Measurements from ENCODE around the gene CAPN10.

The CAPN10 gene

DNA sequence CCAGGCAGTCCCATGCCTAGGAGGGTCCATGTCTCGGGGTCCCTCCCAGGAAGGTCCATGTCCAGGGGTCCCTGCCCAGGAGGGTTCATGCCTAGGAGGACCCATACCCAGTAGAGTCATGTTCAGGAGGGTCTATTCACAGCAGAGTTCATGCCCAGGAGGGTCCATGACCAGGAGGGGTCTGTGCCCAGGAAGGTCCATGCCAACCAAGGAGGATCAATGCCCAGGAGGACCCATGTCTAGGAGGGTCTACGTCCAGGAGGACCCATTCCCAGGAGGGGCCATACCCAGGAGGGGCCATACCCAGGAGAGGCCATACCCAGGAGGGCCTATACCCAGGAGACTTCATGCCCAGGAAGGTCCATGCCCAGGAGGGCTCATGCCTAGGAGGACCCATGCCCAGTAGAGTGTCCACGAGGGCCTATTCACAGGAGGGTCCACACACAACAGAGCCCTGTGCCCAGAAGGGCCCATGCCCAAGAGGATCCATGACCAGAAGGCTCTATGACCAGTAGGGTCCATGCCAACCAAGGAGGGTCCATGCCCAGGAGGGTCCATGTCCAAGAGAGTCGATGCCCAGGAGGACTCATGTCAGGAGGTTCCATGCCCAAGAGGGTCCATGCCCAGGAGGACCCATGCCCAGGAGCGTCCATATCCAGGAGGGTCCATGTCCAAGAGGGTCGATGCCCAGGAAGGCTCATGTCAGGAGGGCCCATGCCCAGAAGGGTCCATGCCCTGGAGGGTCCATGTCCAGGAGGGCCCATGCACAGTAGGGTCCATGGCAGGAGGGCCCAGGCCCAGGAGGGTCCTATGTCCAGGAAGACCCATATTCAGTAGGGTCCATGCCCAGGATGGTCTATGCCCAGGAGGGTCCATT is 48.8 kb downstream of the CAPN10 start:
- no peak for DNase-seq (ENCODE audit: low read depth)
- H3K4me3 ChIP-seq (ENCODE audit: low read depth, low read length) = no peak overlapping the region
- in situ Hi-C loops (cut with HindIII; ENCODE audit: low sequenced_read_pairs) = no loop called here
- TF ChIP-seq CTCF (IDR thresholded peaks at IDR 0.05; ENCODE audit: low read depth, low read length, missing control alignments) = no peak

- in situ Hi-C loops (cut with HindIII; ENCODE audit: low sequenced_read_pairs) = no loop called here
- DNase-seq (ENCODE audit: low read depth) = no peak
- H3K4me3 ChIP-seq (ENCODE audit: low read depth, low read length) = no peak overlapping the region
- TF ChIP-seq CTCF (IDR thresholded peaks at IDR 0.05; ENCODE audit: low read depth, low read length, missing control alignments) = no peak
Observed at GRCh38 chr2:240635998-240636547, 49.5 kb downstream of the CAPN10 start.

DNA sequence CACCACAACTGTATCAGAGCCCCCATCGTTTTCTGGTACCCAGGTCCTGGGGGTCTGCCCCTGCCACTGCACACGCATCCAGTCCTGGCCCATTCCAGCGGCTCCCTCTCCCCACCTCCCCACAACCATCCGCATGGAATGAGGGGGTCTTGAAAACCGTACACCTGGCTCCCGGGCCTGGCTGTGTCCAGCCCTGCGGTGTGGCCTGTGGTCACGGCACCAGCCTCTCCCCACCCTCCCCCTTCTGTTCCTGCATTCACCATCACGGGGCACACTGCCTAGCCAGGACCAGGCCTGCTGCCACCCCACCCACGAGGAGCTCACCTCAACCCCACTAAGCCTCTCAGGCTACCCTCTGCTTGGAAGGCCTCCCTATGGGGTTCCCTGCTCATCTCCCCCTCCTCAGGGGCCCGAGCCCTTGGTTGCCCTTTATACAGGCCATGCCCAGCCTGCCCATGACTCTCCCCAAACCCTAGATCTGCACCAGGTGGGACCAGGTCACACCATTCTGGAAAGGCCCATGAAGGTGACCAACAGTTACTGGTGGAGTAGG is 50.1 kb downstream of the CAPN10 start:
- in situ Hi-C loops (cut with HindIII; ENCODE audit: low sequenced_read_pairs) = no loop called here
- TF ChIP-seq CTCF (IDR thresholded peaks at IDR 0.05; ENCODE audit: low read depth, low read length, missing control alignments) = no peak
- no peak for DNase-seq (ENCODE audit: low read depth)
- no peak overlapping the region for H3K4me3 ChIP-seq (ENCODE audit: low read depth, low read length)

DNA sequence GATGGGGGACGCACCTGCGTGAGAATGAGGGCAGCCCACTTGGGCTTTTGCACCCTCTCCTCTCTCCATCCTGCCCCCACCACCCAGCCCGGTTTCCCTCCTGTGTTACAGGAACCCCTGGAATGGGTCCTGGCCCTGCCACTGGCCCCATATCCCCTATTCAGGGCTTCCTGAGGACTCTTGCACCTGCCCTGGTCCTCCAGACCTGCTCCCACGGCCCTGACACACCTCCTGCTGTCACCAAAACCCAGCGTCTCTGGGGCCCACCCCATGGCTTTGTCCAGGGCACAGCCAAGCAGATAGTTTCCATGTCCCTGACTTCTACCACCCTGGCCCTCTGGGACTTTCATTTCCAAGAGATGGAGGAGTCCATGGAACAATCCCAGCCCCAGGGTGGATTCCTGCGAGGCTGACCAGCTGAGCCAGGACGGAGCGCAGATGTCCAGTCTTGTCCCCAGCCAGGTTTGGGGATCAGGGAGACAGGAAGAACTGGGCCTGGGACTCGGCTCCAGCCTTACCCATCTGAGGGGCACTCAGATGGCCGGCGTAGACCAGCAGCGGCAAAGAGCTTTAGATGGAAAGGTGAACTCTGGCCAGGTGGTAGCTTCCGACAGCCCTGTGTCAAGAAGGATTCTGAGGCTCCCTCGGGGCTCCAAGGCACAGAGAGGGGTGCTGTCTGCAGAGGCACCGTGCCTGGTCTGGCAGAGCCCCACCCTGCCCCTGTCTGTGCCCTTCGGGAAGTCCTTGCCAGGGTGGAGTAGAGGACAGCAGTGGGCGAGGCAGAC is 50.8 kb downstream of the CAPN10 start:
- no peak overlapping the region for H3K4me3 ChIP-seq (ENCODE audit: low read depth, low read length)
- in situ Hi-C loops (cut with HindIII; ENCODE audit: low sequenced_read_pairs) = no loop called here
- no peak for TF ChIP-seq CTCF (IDR thresholded peaks at IDR 0.05; ENCODE audit: low read depth, low read length, missing control alignments)
- DNase-seq (ENCODE audit: low read depth) = no peak

DNA sequence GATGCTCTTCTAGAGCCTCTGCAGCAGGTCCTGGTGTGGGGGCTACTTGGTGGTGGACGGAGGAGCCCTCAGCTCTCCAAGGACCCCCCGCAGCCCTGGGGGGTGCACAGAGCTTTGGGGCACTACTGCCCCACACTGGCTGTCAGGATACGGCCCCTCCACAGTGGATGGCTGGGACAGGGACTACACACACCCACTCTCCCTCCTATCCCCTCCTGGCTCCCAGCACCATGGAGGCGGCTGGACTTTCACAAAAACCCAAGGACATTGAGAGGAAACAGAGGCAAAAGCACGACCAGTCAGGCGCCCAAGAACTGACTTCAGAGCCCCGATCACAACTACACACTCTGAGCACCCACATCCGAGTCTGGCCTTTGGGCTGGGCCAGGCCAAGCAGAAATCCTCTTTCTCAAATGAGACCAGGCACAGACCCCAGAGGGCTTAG is 51.4 kb downstream of the CAPN10 start:
- H3K4me3 ChIP-seq (ENCODE audit: low read depth, low read length) = no peak overlapping the region
- TF ChIP-seq CTCF (IDR thresholded peaks at IDR 0.05; ENCODE audit: low read depth, low read length, missing control alignments) = no peak
- in situ Hi-C loops (cut with HindIII; ENCODE audit: low sequenced_read_pairs) = no loop called here
- DNase-seq (ENCODE audit: low read depth) = no peak

GRCh38 chr2:240638512-240639160 is 52.1 kb downstream of the CAPN10 start:
- no peak overlapping the region for H3K4me3 ChIP-seq (ENCODE audit: low read depth, low read length)
- TF ChIP-seq CTCF (IDR thresholded peaks at IDR 0.05; ENCODE audit: low read depth, low read length, missing control alignments) = no peak
- no peak for DNase-seq (ENCODE audit: low read depth)
- in situ Hi-C loops (cut with HindIII; ENCODE audit: low sequenced_read_pairs) = no loop called here

Measured in astrocyte of the cerebellum (primary cell).